Measurements from ENCODE around the gene MALAT1. TPM values are rescaled to one million over a fixed set of nuclear protein-coding genes. Genes with fewer than 3 reads are reported as not detected.

Gene MALAT1
- total and polyA plus RNA-seq, 10 of the 15 experiments (the other 5 are each of a cell fraction or from before 2014, with no cell fraction given) = 448 to 8,160 (median 2,019) TPM

DNA sequence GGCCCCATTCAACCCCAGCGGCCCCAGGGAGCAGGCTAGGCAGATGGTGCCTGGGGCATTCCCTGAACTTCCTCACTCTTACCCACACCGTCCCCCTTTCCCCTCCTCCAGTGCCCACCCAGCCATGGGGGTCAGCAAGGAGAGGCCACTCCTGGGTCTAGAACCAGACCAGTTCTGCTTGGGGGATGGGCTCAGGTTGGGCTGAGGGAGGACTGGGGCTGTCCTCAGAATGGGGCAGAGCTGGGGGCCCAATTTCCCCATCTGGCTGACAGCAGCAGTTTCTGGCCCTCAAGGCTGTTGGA lies 38.4 kb downstream of the MALAT1 start:
- H3K79me2 ChIP-seq (ENCODE audit: control insufficient read depth, insufficient read depth, low read length) = no peaks in the 10 kb centered on the region
- BruUV-seq (replicated peaks) = no TSS peak
- H2AFZ ChIP-seq (ENCODE audit: control insufficient read depth, low read depth, low read length) = no peak overlapping the region
- intact Hi-C loops (cut with micrococcal nuclease; ENCODE audit: unreplicated experiment) (no loop called here), in situ Hi-C loops (cut with MboI) (no loop called here)
- no peaks in the 10 kb centered on the region for H3K27me3 ChIP-seq (replicated peaks in 1 of 2; ENCODE audit: control insufficient read depth in 2 of 2, insufficient read depth in 2 of 2, low read length in 1 of 2)
- H3K4me1 ChIP-seq (ENCODE audit: control insufficient read depth, insufficient read depth, low read length) = peaks cover 6% of the 10 kb centered on the region
- no peak overlapping the region for H3K27ac ChIP-seq (ENCODE audit: control insufficient read depth, insufficient read depth)
- no peak overlapping the region for H3K4me3 ChIP-seq
- RAD21 ChIA-PET (ENCODE audit: unreplicated experiment) = interaction anchor here (0.6 kb wide), 1 partner anchor 15 kb away, joined by 3 read pairs; no protein-coding TSS in a partner anchor
- FAIRE-seq (no peak), ATAC-seq (no peak), DNase-seq (ENCODE audit: low read depth, low spot score) (no peak)
- no peaks in the 10 kb centered on the region for H3K9me3 ChIP-seq (replicated peaks; ENCODE audit: control insufficient read depth, insufficient read depth, low read length)
- TF ChIP-seq POLR2AphosphoS5 (IDR thresholded peaks at IDR 0.05; ENCODE audit: low read length) (peak; percentile 16; the same call in 1 of the 2 replicates), POLR2A (IDR thresholded peaks at IDR 0.05; ENCODE audit: low read depth, low read length) (peak; percentile 30; the same call in 1 of the 2 replicates), ASH2L (IDR thresholded peaks at IDR 0.05; ENCODE audit: borderline replicate concordance, low read depth) (no peak), SMARCA5 (IDR thresholded peaks at IDR 0.05) (no peak)
- H4K20me1 ChIP-seq (ENCODE audit: control insufficient read depth, insufficient read depth) = no peaks in the 10 kb centered on the region
- no peak overlapping the region for H3K9ac ChIP-seq (ENCODE audit: control insufficient read depth, insufficient read depth, low read length)
- 87% methylated on average over 2 of the region's 2 CpGs for WGBS (ENCODE audit: insufficient coverage, insufficient replicate concordance, low lambda C conversion rate, missing lambda C conversion rate)
- POLR2A ChIA-PET = no interaction called here
- H3K36me3 ChIP-seq (ENCODE audit: control insufficient read depth in 2 of 2, insufficient read depth in 2 of 2, low read length in 1 of 2) = peaks cover 8 to 9% of the 10 kb centered on the region in 2 experiments; a peak in 3 of 4 replicates
- no peak overlapping the region for H3K4me2 ChIP-seq (ENCODE audit: control insufficient read depth, insufficient read depth)
- CTCF ChIA-PET = no interaction called here
- SMC1A ChIA-PET (ENCODE audit: uncharacterized antibody, unreplicated experiment) = no interaction called here

DNA sequence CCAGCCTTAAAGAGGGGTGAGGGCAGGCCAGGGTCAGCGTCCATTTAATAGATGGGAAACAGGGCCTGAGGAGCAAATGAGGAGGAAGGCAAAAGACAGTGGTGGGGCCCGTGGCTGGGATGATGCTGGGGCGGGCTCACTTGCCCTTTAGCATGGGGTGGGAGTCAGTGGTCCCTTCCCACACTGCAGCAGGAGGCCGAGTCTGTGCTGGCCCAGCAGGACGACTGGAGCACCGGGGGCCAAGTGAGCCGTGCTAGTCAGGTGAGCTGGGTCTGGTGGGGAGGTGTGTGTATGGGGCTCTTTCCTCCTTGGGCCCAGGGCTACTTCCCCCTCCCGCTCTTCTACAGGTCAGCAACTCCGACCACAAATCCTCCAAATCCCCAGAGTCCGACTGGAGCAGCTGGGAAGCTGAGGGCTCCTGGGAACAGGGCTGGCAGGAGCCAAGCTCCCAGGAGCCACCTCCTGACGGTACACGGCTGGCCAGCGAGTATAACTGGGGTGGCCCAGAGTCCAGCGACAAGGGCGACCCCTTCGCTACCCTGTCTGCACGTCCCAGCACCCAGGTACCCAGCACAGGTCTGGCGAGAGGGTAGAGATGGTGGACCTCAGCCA lies 38.9 kb downstream of the MALAT1 start:
- intact Hi-C loops (cut with micrococcal nuclease; ENCODE audit: unreplicated experiment) (no loop called here), in situ Hi-C loops (cut with MboI) (no loop called here)
- H3K27me3 ChIP-seq (replicated peaks in 1 of 2; ENCODE audit: control insufficient read depth in 2 of 2, insufficient read depth in 2 of 2, low read length in 1 of 2) = no peaks in the 10 kb centered on the region
- RAD21 ChIA-PET (ENCODE audit: unreplicated experiment) = no interaction called here
- no peak for ATAC-seq
- H2AFZ ChIP-seq (ENCODE audit: control insufficient read depth, low read depth, low read length) = no peak overlapping the region
- no peaks in the 10 kb centered on the region for H4K20me1 ChIP-seq (ENCODE audit: control insufficient read depth, insufficient read depth)
- no peaks in the 10 kb centered on the region for H3K79me2 ChIP-seq (ENCODE audit: control insufficient read depth, insufficient read depth, low read length)
- no peaks in the 10 kb centered on the region for H3K9me3 ChIP-seq (replicated peaks; ENCODE audit: control insufficient read depth, insufficient read depth, low read length)
- no peak overlapping the region for H3K9ac ChIP-seq (ENCODE audit: control insufficient read depth, insufficient read depth, low read length)
- no peak overlapping the region for H3K4me3 ChIP-seq
- POLR2A ChIA-PET = no interaction called here
- no peak overlapping the region for H3K4me2 ChIP-seq (ENCODE audit: control insufficient read depth, insufficient read depth)
- peaks cover 6% of the 10 kb centered on the region for H3K4me1 ChIP-seq (ENCODE audit: control insufficient read depth, insufficient read depth, low read length)
- WGBS (ENCODE audit: insufficient coverage, insufficient replicate concordance, low lambda C conversion rate, missing lambda C conversion rate) = 74% methylated on average over 18 of the region's 18 CpGs
- BruUV-seq (replicated peaks) = no TSS peak
- H3K36me3 ChIP-seq (ENCODE audit: control insufficient read depth in 2 of 2, insufficient read depth in 2 of 2, low read length in 1 of 2) = peaks cover 5 to 7% of the 10 kb centered on the region in 2 experiments; a peak in 3 of 4 replicates
- FAIRE-seq = no peak
- CTCF ChIA-PET = no interaction called here
- DNase-seq (ENCODE audit: low read depth, low spot score) = no peak
- SMC1A ChIA-PET (ENCODE audit: uncharacterized antibody, unreplicated experiment) = no interaction called here
- 0 out of 2 replicates have a peak, but pooled peaks have one; percentile 17 for TF ChIP-seq POLR2A (IDR thresholded peaks at IDR 0.05; ENCODE audit: low read depth, low read length)
- no peak for TF ChIP-seq BRCA1 (IDR thresholded peaks at IDR 0.05; ENCODE audit: low read depth, low read length)
- H3K27ac ChIP-seq (ENCODE audit: control insufficient read depth, insufficient read depth) = no peak overlapping the region

Data from GM12878 (cell line).